Gastroesophageal sphincter (tissue), 3 donors: ENCODE data around the gene PTPRN2.

Experiments
- CTCF ChIP-seq, 4 experiments: fragments of 200-600 bp in 2 of 4; fragments of 450-650 bp in 2 of 4; sonication (generic) in 1 of 4; IDR thresholded peaks; one replicate each; pipeline ENCODE4 v1.5.1; 2017 to 2019; ENCODE audit warnings: antibody characterized with exemption in 4 of 4, mild to moderate bottlenecking in 2 of 4, moderate library complexity in 2 of 4
- POLR2A ChIP-seq, 2 donors: fragments of 450-650 bp; IDR thresholded peaks; one replicate each; pipeline ENCODE4 v1.6.1; 2017; ENCODE audit warnings: antibody characterized with exemption in 2 of 2, mild to moderate bottlenecking in 2 of 2, moderate library complexity in 1 of 2
- POLR2AphosphoS5 ChIP-seq: sonication (generic); formaldehyde crosslinking; IDR thresholded peaks from one replicate; pipeline ENCODE4 v1.6.1; 2017; ENCODE audit warnings: antibody characterized with exemption

- no peak for TF ChIP-seq CTCF (IDR thresholded peaks at IDR 0.05)
- TF ChIP-seq POLR2AphosphoS5, result no peak
- TF ChIP-seq POLR2A (IDR thresholded peaks at IDR 0.05), result no peak
Measured at GRCh38 chr7:158248816-158249215, 338.8 kb downstream of the PTPRN2 start.
